Naive thymus-derived CD4-positive, alpha-beta T cell (primary cell): ENCODE measurements around the gene PPT1. TPM values are rescaled to one million over a fixed set of nuclear protein-coding genes. Genes with fewer than 3 reads are reported as not detected.
A peak's percentile ranks its signal among the peaks of the same experiment; 100 is the strongest.

Experiments used
- ATAC-seq: fragments of 150-1000 bp; cut with Tn5 transposase; 2 replicates; pipeline ENCODE4 v1.10.0; 2021; ENCODE audit warnings: mild to moderate bottlenecking, moderate library complexity
- CTCF ChIA-PET: fragments of 350-600 bp; sonication (Branson Sonifier 250); formaldehyde crosslinking; loops from one replicate; lab custom pipeline; 2021; ENCODE audit warnings: antibody characterized with exemption; lab: Charles Lee
- POLR2A ChIA-PET: fragments of 350-600 bp; sonication (Branson Sonifier 250); formaldehyde crosslinking; loops from one replicate; lab custom pipeline; 2021; ENCODE audit warnings: antibody characterized with exemption, inconsistent platforms; lab: Charles Lee
- DNase-seq, 9 donors: peaks; one replicate each; pipeline versions ENCODE4 v3.0.0 to v3.0.0-alpha.2; 2020 to 2022; ENCODE audit warnings: mixed read lengths in 1 of 9
- H3K27ac ChIP-seq: one replicate; pipeline ENCODE4 v1.7.0; 2013; ENCODE audit warnings: mild to moderate bottlenecking, low read depth, low read length, moderate library complexity
- H3K27me3 ChIP-seq, 2 donors: one replicate each; pipeline ENCODE4 v1.7.0; 2013; ENCODE audit warnings: low read length in 2 of 2, mild to moderate bottlenecking in 2 of 2, moderate library complexity in 2 of 2; ENCODE audit not compliant: control insufficient read depth in 2 of 2, insufficient read depth in 2 of 2
- H3K36me3 ChIP-seq, 3 experiments: 1 replicate in 2 of 3; 2 replicates in 1 of 3; pipeline ENCODE4 v1.7.0; 2013; ENCODE audit warnings: low read length in 3 of 3, mild to moderate bottlenecking in 3 of 3, moderate library complexity in 1 of 3; ENCODE audit not compliant: insufficient read depth in 3 of 3, control insufficient read depth in 2 of 3
- H3K4me1 ChIP-seq, 2 donors: one replicate each; pipeline ENCODE4 v1.7.0; 2013; ENCODE audit warnings: low read length in 2 of 2, mild to moderate bottlenecking in 2 of 2, moderate library complexity in 1 of 2; ENCODE audit not compliant: control insufficient read depth in 2 of 2, insufficient read depth in 2 of 2
- H3K4me3 ChIP-seq: 2 replicates; pipeline ENCODE4 v1.7.0; 2013; ENCODE audit warnings: mild to moderate bottlenecking, low read length
- H3K9me3 ChIP-seq, 3 experiments: 1 replicate in 2 of 3; 2 replicates in 1 of 3; pipeline ENCODE4 v1.7.0; 2013; ENCODE audit warnings: low read length in 3 of 3; ENCODE audit not compliant: control insufficient read depth in 2 of 3
- H3K27ac Mint-ChIP-seq, 9 donors: one replicate each; pipeline ENCODE4 v1.8.0; 2020 to 2022; ENCODE audit warnings: mixed read lengths in 9 of 9, mild to moderate bottlenecking in 8 of 9, moderate library complexity in 5 of 9, inconsistent platforms in 2 of 9
- H3K27me3 Mint-ChIP-seq, 5 donors: one replicate each; pipeline ENCODE4 v1.8.0; 2021 to 2022; ENCODE audit warnings: mixed read lengths in 5 of 5, mild to moderate bottlenecking in 1 of 5
- H3K36me3 Mint-ChIP-seq, 5 donors: one replicate each; pipeline ENCODE4 v1.8.0; 2020 to 2022; ENCODE audit warnings: mixed read lengths in 5 of 5, mild to moderate bottlenecking in 3 of 5, inconsistent platforms in 1 of 5
- H3K4me1 Mint-ChIP-seq, 7 donors: one replicate each; pipeline ENCODE4 v1.8.0; 2020 to 2022; ENCODE audit warnings: mixed read lengths in 7 of 7, mild to moderate bottlenecking in 3 of 7, inconsistent platforms in 1 of 7
- H3K4me3 Mint-ChIP-seq, 10 donors: one replicate each; pipeline ENCODE4 v1.8.0; 2020 to 2022; ENCODE audit warnings: mild to moderate bottlenecking in 10 of 10, mixed read lengths in 10 of 10, moderate library complexity in 6 of 10, inconsistent platforms in 2 of 10
- H3K9me3 Mint-ChIP-seq, 11 donors: one replicate each; pipeline ENCODE4 v1.8.0; 2020 to 2022; ENCODE audit warnings: mixed read lengths in 11 of 11, mild to moderate bottlenecking in 4 of 11, inconsistent platforms in 1 of 11, moderate library complexity in 1 of 11
- intact Hi-C, 2 donors: fragments of 100-400 bp; cut with micrococcal nuclease; formaldehyde crosslinking; loops; one replicate each; pipeline ENCODE4 v1.15.1; 2023
- polyA plus RNA-seq, 2 donors: library from polyadenylated mRNA; unstranded; fragments of 300-500 nt; fragmentation: Illumina TruSeq; gene quantifications; one replicate each; pipeline ENCODE4 v1.2.3, GENCODE V29; 2021
- total RNA-seq, 6 experiments: library from RNA in 5 of 6; stranded (reverse) in 5 of 6; gene quantifications; 1 replicate in 5 of 6; 2 replicates in 1 of 6; pipeline ENCODE4 v1.2.3 and lab custom pipeline; 2021 to 2026

PPT1 gene
- total and polyA plus RNA-seq, 7 experiments from 2014 or later, result 51.8 to 264 (median 100) TPM

GRCh38 chr1:40095806-40096205 is 1.2 kb downstream of the PPT1 start:
- ChIA-PET POLR2A (no interaction called here), CTCF (no interaction called here)
- intact Hi-C loops, result loop anchor here (2.0 to 5.0 kb wide), 2 partner anchors 219 to 246 kb away; no protein-coding TSS in a partner anchor
- Mint-ChIP-seq H3K27me3 (peaks cover 0 to 9% (median 0%) of the 10 kb centered on the region in 5 donors), H3K4me1 (peaks cover 26 to 47% (median 34%) of the 10 kb centered on the region in 7 donors), H3K36me3 (peaks cover 2 to 22% (median 10%) of the 10 kb centered on the region in 5 donors), H3K4me3 (peak overlapping the region in 9 of 10 donors; percentile 14 to 97 (median 31)), H3K9me3 (no peaks in the 10 kb centered on the region), H3K27ac (peak overlapping the region in 5 of 9 donors; percentile 6 to 65 (median 55))
- Histone ChIP-seq H3K9me3 (no peaks in the 10 kb centered on the region), H3K4me3 (no peak overlapping the region), H3K36me3 (peaks cover 4 to 20% (median 7%) of the 10 kb centered on the region in 3 experiments), H3K4me1 (peaks cover 13 to 14% of the 10 kb centered on the region in 2 donors), H3K27me3 (no peaks in the 10 kb centered on the region), H3K27ac (no peak overlapping the region)
- DNase-seq (no peak), ATAC-seq (no peak)

GRCh38 chr1:40094466-40095110 is 2.5 kb downstream of the PPT1 start:
- Histone ChIP-seq H3K36me3 (peaks cover 9 to 32% (median 12%) of the 10 kb centered on the region in 3 experiments), H3K4me1 (peaks cover 13 to 14% of the 10 kb centered on the region in 2 donors), H3K9me3 (no peaks in the 10 kb centered on the region), H3K27me3 (no peaks in the 10 kb centered on the region), H3K4me3 (no peak overlapping the region), H3K27ac (no peak overlapping the region)
- DNase-seq (no peak), ATAC-seq (no peak)
- peaks cover 0 to 4% (median 0%) of the 10 kb centered on the region in 5 donors for H3K27me3 Mint-ChIP-seq
- no peaks in the 10 kb centered on the region for H3K9me3 Mint-ChIP-seq
- peaks cover 5 to 32% (median 17%) of the 10 kb centered on the region in 5 donors for H3K36me3 Mint-ChIP-seq
- H3K4me3 Mint-ChIP-seq, result no peak overlapping the region
- H3K4me1 Mint-ChIP-seq, result peaks cover 26 to 47% (median 34%) of the 10 kb centered on the region in 7 donors
- CTCF ChIA-PET, result interaction anchor here (0.6 to 0.7 kb wide), 2 partner anchors 13 to 62 kb away, joined by 3 to 4 read pairs; no protein-coding TSS in a partner anchor
- intact Hi-C loops, result loop anchor here in 1 of 2 donors (5.0 kb wide), 1 partner anchor 248 kb away; no protein-coding TSS in a partner anchor
- peak overlapping the region in 7 of 9 donors; percentile 6 to 78 (median 43) for H3K27ac Mint-ChIP-seq
- POLR2A ChIA-PET, result no interaction called here

- DNase-seq, result no peak
- CTCF ChIA-PET, result no interaction called here
- POLR2A ChIA-PET, result no interaction called here
- Histone ChIP-seq H3K36me3 (peaks cover 12 to 48% (median 15%) of the 10 kb centered on the region in 3 experiments), H3K9me3 (no peaks in the 10 kb centered on the region), H3K27ac (no peak overlapping the region), H3K27me3 (no peaks in the 10 kb centered on the region), H3K4me3 (no peak overlapping the region), H3K4me1 (peaks cover 13 to 14% of the 10 kb centered on the region in 2 donors)
- no peak for ATAC-seq
- Mint-ChIP-seq H3K9me3 (no peaks in the 10 kb centered on the region), H3K27me3 (no peaks in the 10 kb centered on the region), H3K27ac (no peak overlapping the region), H3K4me1 (peaks cover 26 to 47% (median 33%) of the 10 kb centered on the region in 7 donors), H3K36me3 (peaks cover 5 to 42% (median 20%) of the 10 kb centered on the region in 5 donors), H3K4me3 (no peak overlapping the region)
- intact Hi-C loops, result no loop called here
Measured at GRCh38 chr1:40092706-40093639, 4.1 kb downstream of the PPT1 start.

- no peak for DNase-seq
Measured at GRCh38 chr1:40092241-40092640, 4.8 kb downstream of the PPT1 start.

GRCh38 chr1:40090652-40091355 is 6.2 kb downstream of the PPT1 start:
- intact Hi-C loops, result no loop called here
- CTCF ChIA-PET, result interaction anchor here (0.6 to 1.2 kb wide), 5 partner anchors 16 to 291 kb away, joined by 3 to 4 read pairs (median 3); no protein-coding TSS in a partner anchor

More at GRCh38 chr1:40092241-40092640, 4.8 kb downstream of the PPT1 start:
- Mint-ChIP-seq H3K4me1 (peaks cover 20 to 40% (median 27%) of the 10 kb centered on the region in 7 donors), H3K27ac (no peak overlapping the region), H3K9me3 (no peaks in the 10 kb centered on the region), H3K27me3 (no peaks in the 10 kb centered on the region), H3K4me3 (no peak overlapping the region), H3K36me3 (peaks cover 5 to 47% (median 25%) of the 10 kb centered on the region in 5 donors)
- Histone ChIP-seq H3K36me3 (peaks cover 12 to 56% (median 20%) of the 10 kb centered on the region in 3 experiments), H3K4me3 (no peak overlapping the region), H3K4me1 (peaks cover 8 to 10% of the 10 kb centered on the region in 2 donors), H3K27ac (no peak overlapping the region), H3K9me3 (no peaks in the 10 kb centered on the region), H3K27me3 (no peaks in the 10 kb centered on the region)
- CTCF ChIA-PET, result no interaction called here
- no peak for ATAC-seq
- POLR2A ChIA-PET, result no interaction called here
- intact Hi-C loops, result no loop called here

More at GRCh38 chr1:40090652-40091355, 6.2 kb downstream of the PPT1 start:
- Mint-ChIP-seq H3K4me1 (peaks cover 13 to 27% (median 15%) of the 10 kb centered on the region in 7 donors), H3K4me3 (no peak overlapping the region), H3K36me3 (peaks cover 5 to 59% (median 25%) of the 10 kb centered on the region in 5 donors), H3K27ac (peak overlapping the region in 1 of 9 donors; percentile 48), H3K27me3 (no peaks in the 10 kb centered on the region), H3K9me3 (no peaks in the 10 kb centered on the region)
- no peak for ATAC-seq
- Histone ChIP-seq H3K27me3 (no peaks in the 10 kb centered on the region), H3K36me3 (peaks cover 12 to 70% (median 20%) of the 10 kb centered on the region in 3 experiments), H3K4me1 (peaks cover 0 to 2% of the 10 kb centered on the region in 2 donors), H3K4me3 (no peak overlapping the region), H3K27ac (no peak overlapping the region), H3K9me3 (no peaks in the 10 kb centered on the region)
- no peak for DNase-seq
- POLR2A ChIA-PET, result interaction anchor here (0.8 kb wide), 1 partner anchor 28 kb away, joined by 3 read pairs; no protein-coding TSS in a partner anchor
